HepG2 (cell line): Measurements from ENCODE around the gene SLC36A1. TPM values are rescaled to one million over a fixed set of nuclear protein-coding genes. Genes with fewer than 3 reads are reported as not detected.

Experiments used
- ATAC-seq: fragments of 200-7000 bp; cut with Tn5 transposase; 3 replicates; pipeline ENCODE4 v1.9.1; 2020; ENCODE audit warnings: mild to moderate bottlenecking, moderate library complexity
- BruUV-seq: library from RNA; stranded (reverse); fragments of 400-500 nt; replicated peaks from 2 replicates; lab custom pipeline; 2021; lab: Mats Ljungman, UMichigan
- CTCF ChIA-PET: fragments of 300-600 bp; formaldehyde crosslinking; extraction: SDS; loops from one replicate; lab custom pipeline; 2021; ENCODE audit warnings: low total read pairs, inconsistent platforms, low intra/inter-chr PET ratio; lab: Yijun Ruan, JAX
- POLR2A ChIA-PET: fragments of 350-600 bp; sonication (Branson Sonifier 250); formaldehyde crosslinking; loops from one replicate; lab custom pipeline; 2020; ENCODE audit warnings: antibody characterized with exemption, inconsistent platforms; lab: Yijun Ruan, JAX
- DNase-seq: peaks from one replicate; pipeline ENCODE4 v3.0.0-alpha.2; 2015; ENCODE audit warnings: low spot score
- FAIRE-seq: peaks from 3 replicates; lab custom pipeline; 2011; peaks lifted over from hg19 to GRCh38; lab: Jason Lieb, UNC
- H2AFZ ChIP-seq: one replicate; pipeline ENCODE4 v1.6.1; 2011; ENCODE audit warnings: low read length, inconsistent platforms
- H3K27ac ChIP-seq: fragments of 300-600 bp; 3 replicates; pipeline ENCODE4 v1.8.0; 2011; ENCODE audit warnings: mixed run types, mild to moderate bottlenecking, mixed read lengths, low read length, inconsistent platforms; ENCODE audit not compliant: insufficient read depth; ENCODE audit errors: extremely low read length
- H3K27me3 ChIP-seq, 2 experiments: fragments of 200-600 bp in 1 of 2; 2 replicates in 1 of 2; 3 replicates in 1 of 2; pipeline versions ENCODE4 v1.6.0 to v1.8.0; 2011; ENCODE audit warnings: low read length in 2 of 2, mild to moderate bottlenecking in 2 of 2, moderate library complexity in 2 of 2, inconsistent platforms in 1 of 2; ENCODE audit not compliant: insufficient read depth in 2 of 2, control insufficient read depth in 1 of 2
- H3K36me3 ChIP-seq, 2 experiments: fragments of 200-600 bp in 1 of 2; replicated peaks in 1 of 2; 2 replicates in 1 of 2; 3 replicates in 1 of 2; pipeline versions ENCODE4 v1.5.1 to v1.8.0; 2011; ENCODE audit warnings: low read length in 2 of 2, inconsistent platforms in 1 of 2; ENCODE audit not compliant: insufficient read depth in 2 of 2, control insufficient read depth in 1 of 2
- H3K4me1 ChIP-seq: 2 replicates; pipeline ENCODE4 v1.5.1; 2012; ENCODE audit warnings: low read length, inconsistent platforms; ENCODE audit not compliant: insufficient read depth
- H3K4me2 ChIP-seq: 2 replicates; pipeline ENCODE4 v1.6.0; 2011; ENCODE audit warnings: low read depth, low read length, inconsistent platforms
- H3K4me3 ChIP-seq, 3 experiments: fragments of 200-600 bp in 1 of 3; sonication (generic), shearing (Covaris generic) in 1 of 3; replicated peaks in 1 of 3; 2 replicates each; pipeline ENCODE4 v1.5.1; 2011 to 2016; ENCODE audit warnings: low read length in 3 of 3, inconsistent platforms in 2 of 3, low read depth in 2 of 3, mild to moderate bottlenecking in 2 of 3, control low read depth in 1 of 3, mixed read lengths in 1 of 3; ENCODE audit not compliant: insufficient read depth in 1 of 3
- H3K79me2 ChIP-seq: one replicate; pipeline ENCODE4 v1.6.1; 2011; ENCODE audit warnings: low read length, inconsistent platforms; ENCODE audit not compliant: insufficient read depth
- H3K9ac ChIP-seq: 2 replicates; pipeline ENCODE4 v1.6.0; 2011; ENCODE audit warnings: mild to moderate bottlenecking, low read depth, low read length, inconsistent platforms; ENCODE audit not compliant: insufficient read depth
- H3K9me3 ChIP-seq: 2 replicates; pipeline ENCODE4 v1.5.1; 2012; ENCODE audit warnings: mild to moderate bottlenecking, low read length
- H4K20me1 ChIP-seq: 2 replicates; pipeline ENCODE4 v1.6.0; 2011; ENCODE audit warnings: inconsistent platforms, mild to moderate bottlenecking, low read length, moderate library complexity; ENCODE audit not compliant: insufficient read depth
- ARID2 ChIP-seq: sonication (generic); formaldehyde crosslinking; IDR thresholded peaks from 2 replicates; pipeline ENCODE4 v1.8.1; 2022; ENCODE audit warnings: mild to moderate bottlenecking, missing genetic modification reagents, borderline replicate concordance
- BORCS8-MEF2B ChIP-seq: sonication (generic); formaldehyde crosslinking; IDR thresholded peaks from 2 replicates; pipeline ENCODE4 v1.8.0; 2022; ENCODE audit warnings: mild to moderate bottlenecking, missing genetic modification reagents
- BRCA1 ChIP-seq: sonication (generic); formaldehyde crosslinking; IDR thresholded peaks from 2 replicates; pipeline ENCODE4 v1.4.0; 2020; ENCODE audit warnings: missing genetic modification reagents
- FOXK1 ChIP-seq: sonication (generic); formaldehyde crosslinking; IDR thresholded peaks from 2 replicates; pipeline ENCODE4 v1.4.0; 2020; ENCODE audit warnings: low read depth, missing genetic modification reagents, borderline replicate concordance
- HNRNPL ChIP-seq: fragments of 200-400 bp; formaldehyde crosslinking; IDR thresholded peaks from 2 replicates; pipeline ENCODE4 v1.6.1; 2017; ENCODE audit warnings: mild to moderate bottlenecking, low read depth, low read length
- IRF1 ChIP-seq: sonication (generic); formaldehyde crosslinking; IDR thresholded peaks from 2 replicates; pipeline ENCODE4 v1.4.0; 2020; ENCODE audit warnings: low read depth, mild to moderate bottlenecking, missing genetic modification reagents
- NFRKB ChIP-seq: fragments of 450-650 bp; IDR thresholded peaks from 2 replicates; pipeline ENCODE4 v1.6.1; 2017
- POLR2G ChIP-seq: fragments of 200-400 bp; formaldehyde crosslinking; IDR thresholded peaks from 2 replicates; pipeline ENCODE4 v1.6.1; 2018; ENCODE audit warnings: mild to moderate bottlenecking, low read depth, low read length, moderate library complexity
- RBAK ChIP-seq: sonication (generic); formaldehyde crosslinking; IDR thresholded peaks from 2 replicates; pipeline ENCODE4 v1.5.1; 2020; ENCODE audit warnings: mild to moderate bottlenecking, missing genetic modification reagents
- SETDB1 ChIP-seq: sonication (generic); formaldehyde crosslinking; IDR thresholded peaks from 2 replicates; pipeline ENCODE4 v1.5.1; 2020; ENCODE audit warnings: missing genetic modification reagents, mild to moderate bottlenecking, borderline replicate concordance
- ZKSCAN8 ChIP-seq: IDR thresholded peaks from 2 replicates; pipeline ENCODE4 v1.6.1; 2016; ENCODE audit warnings: borderline replicate concordance, missing genetic modification reagents, missing compliant biosample characterization
- ZNF274 ChIP-seq: sonication (generic); formaldehyde crosslinking; IDR thresholded peaks from 2 replicates; pipeline ENCODE4 v1.5.1; 2020; ENCODE audit warnings: mild to moderate bottlenecking, missing genetic modification reagents
- ZNF33A ChIP-seq: sonication (generic); formaldehyde crosslinking; IDR thresholded peaks from 2 replicates; pipeline ENCODE4 v1.5.1; 2020; ENCODE audit warnings: missing genetic modification reagents, mild to moderate bottlenecking, moderate library complexity, borderline replicate concordance
- ZNF772 ChIP-seq: sonication (generic); formaldehyde crosslinking; IDR thresholded peaks from 2 replicates; pipeline ENCODE4 v1.5.0; 2020; ENCODE audit warnings: mild to moderate bottlenecking, missing genetic modification reagents
- ZNF839 ChIP-seq: sonication (generic); formaldehyde crosslinking; IDR thresholded peaks from 2 replicates; pipeline ENCODE4 v1.4.0; 2020; ENCODE audit warnings: missing genetic modification reagents, mild to moderate bottlenecking, borderline replicate concordance
- ZNF891 ChIP-seq: sonication (generic); formaldehyde crosslinking; IDR thresholded peaks from 2 replicates; pipeline ENCODE4 v1.5.0; 2020; ENCODE audit warnings: mild to moderate bottlenecking, missing genetic modification reagents
- WGBS: methylation state at CpG from one replicate; pipeline ENCODE4 v1.1.6; 2017; ENCODE audit warnings: low lambda C conversion rate; 5-methylcytosine and 5-hydroxymethylcytosine counted together
- in situ Hi-C: cut with HindIII; loops from 2 replicates; pipeline ENCODE4 v1.10.0; 2017; ENCODE audit warnings: low pct_unique_long_range_greater_than_20kb; ENCODE audit not compliant: extremely low pct_ligation_motif_present
- intact Hi-C: fragments of 100-400 bp; cut with micrococcal nuclease; formaldehyde crosslinking; loops from one replicate; pipeline ENCODE4 v1.10.0; 2022; ENCODE audit not compliant: unreplicated experiment
- polyA plus RNA-seq, 8 experiments: library from polyadenylated mRNA; depleted of rRNA in 3 of 8; stranded (reverse) in 7 of 8; unstranded in 1 of 8; fragments of >200 nt; fragmentation: Illumina TruSeq in 4 of 8; extraction: Trizol in 4 of 8; gene quantifications; 2 replicates each; pipeline versions ENCODE4 v1.2.1 to v1.2.3, GENCODE V29; 2011 to 2016; ENCODE audit warnings: low read depth in 4 of 8, missing spikeins in 1 of 8, mixed read lengths in 1 of 8; ENCODE audit not compliant: insufficient read depth in 1 of 8
- total RNA-seq, 5 experiments: library from RNA; depleted of rRNA; stranded (reverse); fragments of >200 nt; fragmentation: Illumina TruSeq; extraction: Trizol; gene quantifications; 2 replicates each; pipeline ENCODE4 v1.2.3, GENCODE V29; 2016; ENCODE audit warnings: low read depth in 1 of 5

SLC36A1 gene
- total and polyA plus RNA-seq, 2 of the 13 experiments (the other 11 are each of a cell fraction or from before 2014, with no cell fraction given) = 8.0 to 8.9 TPM

- POLR2A ChIA-PET = no interaction called here
- in situ Hi-C loops (no loop called here), intact Hi-C loops (no loop called here)
- CTCF ChIA-PET = no interaction called here
- WGBS = 93% methylated on average over 2 of the region's 2 CpGs
- ATAC-seq (no peak), FAIRE-seq (no peak), DNase-seq (no peak)
- H3K79me2 ChIP-seq = no peaks in the 10 kb centered on the region
- no peak overlapping the region for H3K4me3 ChIP-seq
- no peaks in the 10 kb centered on the region for H3K27me3 ChIP-seq
- H3K9ac ChIP-seq = no peak overlapping the region
- H3K9me3 ChIP-seq = no peaks in the 10 kb centered on the region
- BruUV-seq = no TSS peak
- no peak overlapping the region for H3K27ac ChIP-seq
- no peaks in the 10 kb centered on the region for H4K20me1 ChIP-seq
- H3K36me3 ChIP-seq = no peaks in the 10 kb centered on the region; a peak in 1 of 5 replicates
- H2AFZ ChIP-seq = no peak overlapping the region
- TF ChIP-seq ARID2 (CRISPR knock-in tag) (no peak), ZKSCAN8 (no peak), ZNF772 (CRISPR knock-in tag) (no peak), ZNF274 (CRISPR knock-in tag) (no peak), HNRNPL (no peak), IRF1 (no peak), FOXK1 (no peak), ZNF839 (CRISPR knock-in tag) (no peak), BORCS8-MEF2B (CRISPR knock-in tag) (no peak), POLR2G (no peak), ZNF891 (CRISPR knock-in tag) (no peak), BRCA1 (CRISPR knock-in tag) (no peak), NFRKB (no peak), SETDB1 (CRISPR knock-in tag) (no peak), RBAK (CRISPR knock-in tag) (no peak), ZNF33A (CRISPR knock-in tag) (no peak)
- H3K4me1 ChIP-seq = peaks cover 47% of the 10 kb centered on the region
- H3K4me2 ChIP-seq = no peak overlapping the region
Measured at GRCh38 chr5:151454166-151454565, 6.8 kb downstream of the SLC36A1 start.
